CD4-positive, alpha-beta memory T cell (primary cell): ENCODE results near the gene HOTAIR. TPM values are rescaled to one million over a fixed set of nuclear protein-coding genes. Genes with fewer than 3 reads are reported as not detected.

Source experiments
- CTCF ChIA-PET: fragments of 350-600 bp; sonication (Branson Sonifier 250); formaldehyde crosslinking; loops from one replicate; lab custom pipeline; 2021; ENCODE audit warnings: inconsistent platforms; ENCODE audit not compliant: partially characterized antibody; lab: Charles Lee
- POLR2A ChIA-PET: fragments of 350-600 bp; sonication (Branson Sonifier 250); formaldehyde crosslinking; loops from one replicate; lab custom pipeline; 2021; ENCODE audit not compliant: partially characterized antibody; lab: Charles Lee
- DNase-seq, 5 donors: peaks; one replicate each; pipeline versions ENCODE4 v3.0.0 to v3.0.0-alpha.2; 2020 to 2022; ENCODE audit warnings: mixed read lengths in 1 of 5
- H3K27ac ChIP-seq: one replicate; pipeline ENCODE4 v1.7.0; 2013; ENCODE audit warnings: low read depth, low read length
- H3K27me3 ChIP-seq: 2 replicates; pipeline ENCODE4 v1.7.0; 2013; ENCODE audit warnings: mild to moderate bottlenecking, low read length, moderate library complexity; ENCODE audit not compliant: insufficient read depth
- H3K36me3 ChIP-seq: 2 replicates; pipeline ENCODE4 v1.7.0; 2013; ENCODE audit warnings: mild to moderate bottlenecking, low read length, moderate library complexity; ENCODE audit not compliant: insufficient read depth
- H3K4me1 ChIP-seq: 2 replicates; pipeline ENCODE4 v1.7.0; 2013; ENCODE audit warnings: mild to moderate bottlenecking, low read length, moderate library complexity; ENCODE audit not compliant: insufficient read depth
- H3K4me3 ChIP-seq, 2 donors: one replicate each; pipeline ENCODE4 v1.7.0; 2013; ENCODE audit warnings: low read length in 2 of 2, mild to moderate bottlenecking in 1 of 2
- H3K9me3 ChIP-seq, 2 donors: one replicate each; pipeline ENCODE4 v1.7.0; 2013; ENCODE audit warnings: low read length in 2 of 2, control low read depth in 1 of 2; ENCODE audit not compliant: control insufficient read depth in 1 of 2
- H3K27ac Mint-ChIP-seq, 7 donors: one replicate each; pipeline ENCODE4 v1.8.0; 2020 to 2021; ENCODE audit warnings: mixed read lengths in 7 of 7, mild to moderate bottlenecking in 6 of 7, inconsistent platforms in 3 of 7, moderate library complexity in 3 of 7
- H3K27me3 Mint-ChIP-seq, 2 donors: one replicate each; pipeline ENCODE4 v1.8.0; 2020 to 2021; ENCODE audit warnings: mixed read lengths in 2 of 2
- H3K36me3 Mint-ChIP-seq, 2 donors: one replicate each; pipeline ENCODE4 v1.8.0; 2020 to 2021; ENCODE audit warnings: mixed read lengths in 2 of 2, inconsistent platforms in 1 of 2, mild to moderate bottlenecking in 1 of 2
- H3K4me1 Mint-ChIP-seq, 4 donors: one replicate each; pipeline ENCODE4 v1.8.0; 2020 to 2021; ENCODE audit warnings: mixed read lengths in 4 of 4, mild to moderate bottlenecking in 1 of 4
- H3K4me3 Mint-ChIP-seq, 8 donors: one replicate each; pipeline ENCODE4 v1.8.0; 2020 to 2021; ENCODE audit warnings: mixed read lengths in 8 of 8, mild to moderate bottlenecking in 7 of 8, moderate library complexity in 6 of 8, inconsistent platforms in 3 of 8
- H3K9me3 Mint-ChIP-seq, 8 donors: one replicate each; pipeline ENCODE4 v1.8.0; 2020 to 2021; ENCODE audit warnings: mixed read lengths in 8 of 8, mild to moderate bottlenecking in 5 of 8, inconsistent platforms in 3 of 8, moderate library complexity in 1 of 8
- intact Hi-C: fragments of 100-400 bp; cut with micrococcal nuclease; formaldehyde crosslinking; loops from one replicate; pipeline ENCODE4 v1.15.1; 2023
- polyA plus RNA-seq, 2 donors: library from polyadenylated mRNA; unstranded; fragments of 300-500 nt; fragmentation: Illumina TruSeq; gene quantifications; one replicate each; pipeline ENCODE4 v1.2.3, GENCODE V29; 2021
- total RNA-seq, 2 experiments: library from RNA; stranded (reverse); gene quantifications; one replicate each; pipeline ENCODE4 v1.2.3, GENCODE V29; 2021

HOTAIR gene
- total and polyA plus RNA-seq, 4 experiments from 2014 or later: not detected

DNA sequence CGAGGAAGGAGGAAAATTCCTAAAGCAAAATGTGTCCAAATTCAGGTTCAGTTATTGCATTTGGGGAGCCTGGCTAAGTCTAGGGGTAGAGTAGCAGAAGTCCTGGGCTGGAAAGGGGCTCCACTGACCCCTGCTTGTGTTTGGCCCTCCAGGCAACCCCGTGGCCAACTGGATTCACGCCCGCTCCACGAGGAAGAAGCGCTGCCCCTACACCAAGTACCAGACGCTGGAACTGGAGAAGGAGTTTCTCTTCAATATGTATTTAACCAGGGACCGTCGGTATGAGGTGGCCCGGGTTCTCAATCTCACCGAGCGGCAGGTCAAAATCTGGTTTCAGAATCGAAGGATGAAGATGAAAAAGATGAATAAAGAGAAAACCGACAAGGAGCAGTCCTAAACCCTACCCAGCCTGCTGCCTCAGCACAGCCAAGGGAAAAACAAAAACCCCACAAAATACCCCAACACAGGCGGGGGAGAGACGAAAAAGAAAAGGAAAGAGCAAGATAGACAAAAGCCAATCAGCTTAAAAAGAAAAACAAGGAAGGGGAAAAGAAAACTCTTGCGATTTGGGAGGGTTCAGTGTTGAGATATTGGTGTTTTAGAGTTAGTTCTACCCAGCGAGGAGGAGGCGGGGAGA is 27.6 kb upstream of the HOTAIR start:
- no peak overlapping the region for H3K4me3 Mint-ChIP-seq
- H3K27ac Mint-ChIP-seq: peak overlapping the region in 2 of 7 donors; percentile 36 to 60
- POLR2A ChIA-PET: no interaction called here

DNA sequence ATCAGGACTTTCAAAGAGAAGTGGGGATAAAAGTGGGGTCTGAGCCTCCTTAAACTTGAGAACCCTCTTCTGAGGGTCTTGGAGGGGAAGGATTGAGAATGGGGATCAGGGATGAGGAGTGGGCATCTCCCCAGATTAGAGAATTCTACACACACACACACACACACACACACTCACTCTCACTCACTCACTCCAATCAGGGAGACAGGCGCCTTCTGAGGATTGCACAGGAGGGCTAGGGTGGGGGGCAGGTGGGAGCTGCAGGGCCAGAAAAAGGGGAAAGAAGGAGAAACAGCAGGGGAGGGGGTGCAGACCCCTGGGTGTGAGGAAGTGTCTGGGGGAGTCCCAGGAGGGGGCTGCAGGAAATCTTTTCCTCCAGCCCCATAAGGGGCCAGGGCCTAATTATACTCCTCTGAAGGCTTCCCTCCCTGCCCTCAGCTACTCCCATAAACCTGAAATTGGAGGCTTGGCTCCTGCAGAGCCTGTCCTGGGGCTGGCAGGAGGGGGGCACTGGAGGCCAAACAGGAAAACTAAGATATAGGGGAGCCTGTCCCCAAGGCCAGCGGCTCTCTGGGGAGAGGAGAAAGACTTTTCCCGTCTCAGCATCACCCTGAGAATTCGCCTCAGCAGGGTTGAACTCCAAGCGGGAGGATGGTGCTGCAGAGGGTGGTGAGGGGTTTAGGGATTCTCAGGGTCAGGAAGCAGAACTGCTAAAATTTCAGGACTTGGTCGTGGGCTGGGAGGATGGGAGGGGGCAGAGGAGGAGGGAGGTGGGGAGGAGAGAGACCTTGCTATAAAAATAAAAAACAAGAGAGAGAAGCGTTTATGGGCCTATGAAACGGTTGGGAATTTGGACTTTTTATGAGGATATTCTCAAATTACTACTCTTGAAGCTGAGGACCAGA is 26.8 kb upstream of the HOTAIR start:
- Histone ChIP-seq H3K9me3 (no peaks in the 10 kb centered on the region), H3K36me3 (no peaks in the 10 kb centered on the region), H3K27ac (no peak overlapping the region), H3K27me3 (peaks cover 87% of the 10 kb centered on the region), H3K4me3 (no peak overlapping the region), H3K4me1 (peaks cover 24% of the 10 kb centered on the region)
- Mint-ChIP-seq H3K4me3 (peak overlapping the region in 2 of 8 donors; percentile 13 to 30), H3K27me3 (peaks cover 70 to 83% of the 10 kb centered on the region in 2 donors), H3K4me1 (peaks cover 8 to 50% (median 21%) of the 10 kb centered on the region in 4 donors), H3K9me3 (peaks cover 0 to 8% (median 0%) of the 10 kb centered on the region in 8 donors), H3K27ac (peak overlapping the region in 1 of 7 donors; percentile 60), H3K36me3 (no peaks in the 10 kb centered on the region)
- intact Hi-C loops: no loop called here
- no peak for DNase-seq
- ChIA-PET POLR2A (interaction anchor here (1.3 to 2.0 kb wide), 2 partner anchors 8 to 27 kb away, joined by 3 to 6 read pairs; partner anchors contain the start of gene HOXC6), CTCF (interaction anchor here (1.0 to 5.3 kb wide), 6 partner anchors 10 to 217 kb away, joined by 3 to 26 read pairs (median 5); partner anchors contain the start of gene HOXC5)

More for the DNA sequence above, 27.6 kb upstream of the HOTAIR start:
- H3K4me1 ChIP-seq: peaks cover 21% of the 10 kb centered on the region
- H3K4me3 ChIP-seq: no peak overlapping the region
- CTCF ChIA-PET: interaction anchor here (1.0 to 6.9 kb wide), 6 partner anchors 11 to 216 kb away, joined by 3 to 109 read pairs (median 5); partner anchors contain the start of genes HOXC5 and SMUG1
- H3K27me3 Mint-ChIP-seq: peaks cover 74 to 86% of the 10 kb centered on the region in 2 donors
- H3K4me1 Mint-ChIP-seq: peaks cover 8 to 47% (median 24%) of the 10 kb centered on the region in 4 donors
- no peaks in the 10 kb centered on the region for H3K36me3 Mint-ChIP-seq
- H3K9me3 Mint-ChIP-seq: peaks cover 0 to 8% (median 0%) of the 10 kb centered on the region in 8 donors
- no peak overlapping the region for H3K27ac ChIP-seq
- peaks cover 87% of the 10 kb centered on the region for H3K27me3 ChIP-seq
- H3K36me3 ChIP-seq: no peaks in the 10 kb centered on the region
- intact Hi-C loops: no loop called here
- DNase-seq: no peak
- H3K9me3 ChIP-seq: no peaks in the 10 kb centered on the region

DNA sequence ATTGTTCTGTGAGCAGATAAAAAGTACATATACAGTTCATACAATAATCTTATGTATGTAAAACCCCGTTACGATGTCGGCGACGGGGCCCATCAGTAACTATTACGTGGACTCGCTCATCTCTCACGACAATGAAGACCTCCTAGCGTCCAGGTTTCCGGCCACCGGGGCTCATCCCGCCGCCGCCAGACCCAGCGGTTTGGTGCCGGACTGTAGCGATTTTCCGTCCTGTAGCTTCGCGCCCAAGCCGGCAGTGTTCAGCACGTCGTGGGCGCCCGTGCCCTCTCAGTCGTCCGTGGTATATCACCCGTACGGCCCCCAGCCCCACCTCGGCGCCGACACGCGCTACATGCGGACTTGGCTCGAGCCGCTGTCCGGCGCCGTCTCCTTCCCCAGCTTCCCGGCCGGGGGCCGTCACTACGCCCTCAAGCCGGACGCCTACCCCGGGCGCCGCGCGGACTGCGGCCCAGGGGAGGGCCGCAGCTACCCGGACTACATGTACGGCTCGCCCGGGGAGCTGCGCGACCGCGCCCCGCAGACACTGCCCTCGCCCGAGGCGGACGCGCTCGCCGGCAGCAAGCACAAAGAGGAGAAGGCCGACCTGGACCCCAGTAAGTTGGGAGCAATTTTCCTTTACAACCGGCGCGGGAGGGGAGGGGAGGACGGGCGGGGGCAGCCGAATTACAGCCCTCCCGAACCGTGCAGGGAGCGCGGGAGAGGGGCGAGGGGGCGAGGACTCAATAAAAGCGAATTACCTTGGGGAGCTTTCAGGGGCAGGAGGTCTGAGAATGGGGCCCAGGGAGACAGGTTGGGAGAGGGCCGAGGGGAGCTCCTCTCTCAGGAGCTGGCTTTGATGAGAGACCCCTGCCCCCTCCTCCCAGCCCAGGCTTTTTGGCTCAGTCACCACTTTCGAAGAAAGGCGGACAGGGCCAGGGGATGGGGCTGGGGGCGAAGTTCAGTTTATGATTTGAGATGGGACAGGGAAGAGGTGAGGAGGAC is 25.7 kb upstream of the HOTAIR start, which contains the start of gene HOXC9:
Gene HOXC9 (plus strand): TSS at position 46 of the 999 bp plus-strand sequence. CDS start 28 bp downstream, at position 74.
- Mint-ChIP-seq H3K27me3 (peaks cover 66 to 81% of the 10 kb centered on the region in 2 donors), H3K9me3 (peaks cover 0 to 6% (median 0%) of the 10 kb centered on the region in 8 donors), H3K36me3 (no peaks in the 10 kb centered on the region), H3K4me3 (peak within 1 kb of the TSS in 7 of 8 donors; percentile 28 to 70 (median 55)), H3K27ac (peak within 1 kb of the TSS in 3 of 7 donors; percentile 41 to 78 (median 51)), H3K4me1 (peaks cover 1 to 50% (median 17%) of the 10 kb centered on the region in 4 donors)
- Histone ChIP-seq H3K27me3 (peaks cover 91% of the 10 kb centered on the region), H3K4me1 (peaks cover 29% of the 10 kb centered on the region), H3K4me3 (no peak within 1 kb of the TSS), H3K27ac (no peak within 1 kb of the TSS), H3K36me3 (no peaks in the 10 kb centered on the region), H3K9me3 (no peaks in the 10 kb centered on the region)
- ChIA-PET CTCF (interaction anchor here (0.6 to 5.3 kb wide), 6 partner anchors 9 to 215 kb away, joined by 3 to 26 read pairs (median 6); no protein-coding TSS in a partner anchor), POLR2A (interaction anchor here (1.2 to 2.0 kb wide), 6 partner anchors 9 to 498 kb away, joined by 3 to 6 read pairs (median 3); partner anchors contain the start of gene HOXC6)
- intact Hi-C loops: no loop called here
- DNase-seq: no peak

DNA sequence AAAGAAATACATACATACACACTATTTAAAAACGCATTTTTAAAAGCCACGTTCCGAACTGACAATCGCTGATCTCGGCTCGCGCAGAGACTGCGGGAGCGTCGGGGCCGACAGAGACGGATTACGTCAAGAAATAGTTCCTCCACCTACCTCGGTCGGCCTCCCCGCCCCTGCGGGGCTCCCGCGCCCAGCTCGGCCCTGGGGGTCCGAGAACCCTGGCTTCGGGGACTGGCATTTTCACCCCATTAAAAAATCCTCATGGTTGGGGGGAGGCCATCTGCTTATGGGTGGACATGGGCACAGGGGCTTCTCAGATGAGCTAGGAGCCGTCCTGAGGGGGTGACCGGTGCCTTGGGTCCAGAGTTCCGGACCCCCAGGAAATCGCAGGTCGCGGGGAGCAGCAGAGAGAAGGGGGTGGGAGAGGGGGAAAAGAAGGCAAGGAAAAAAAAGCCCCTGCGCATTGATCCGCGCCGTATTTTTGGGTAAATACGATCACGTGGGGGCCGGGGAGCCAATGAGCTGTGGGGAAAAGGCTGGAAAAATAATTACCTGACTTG is 24.9 kb upstream of the HOTAIR start:
- Histone ChIP-seq H3K27ac (no peak overlapping the region), H3K4me3 (no peak overlapping the region), H3K9me3 (no peaks in the 10 kb centered on the region), H3K27me3 (peaks cover 91% of the 10 kb centered on the region), H3K36me3 (no peaks in the 10 kb centered on the region), H3K4me1 (peaks cover 36% of the 10 kb centered on the region)
- intact Hi-C loops: loop anchor here (10.0 kb wide), 1 partner anchor 355 kb away; no protein-coding TSS in a partner anchor
- Mint-ChIP-seq H3K27ac (peak overlapping the region in 2 of 7 donors; percentile 51 to 78), H3K36me3 (no peaks in the 10 kb centered on the region), H3K4me3 (peak overlapping the region in 6 of 8 donors; percentile 28 to 70 (median 56)), H3K9me3 (peaks cover 0 to 6% (median 0%) of the 10 kb centered on the region in 8 donors), H3K27me3 (peaks cover 67 to 82% of the 10 kb centered on the region in 2 donors), H3K4me1 (peaks cover 7 to 54% (median 22%) of the 10 kb centered on the region in 4 donors)
- POLR2A ChIA-PET: interaction anchor here (0.6 to 2.0 kb wide), 8 partner anchors 10 to 499 kb away, joined by 3 to 6 read pairs (median 3); partner anchors contain the start of gene HOXC6
- no peak for DNase-seq
- CTCF ChIA-PET: interaction anchor here (1.3 to 5.3 kb wide), 4 partner anchors 26 to 207 kb away, joined by 3 to 26 read pairs (median 8); no protein-coding TSS in a partner anchor

DNA sequence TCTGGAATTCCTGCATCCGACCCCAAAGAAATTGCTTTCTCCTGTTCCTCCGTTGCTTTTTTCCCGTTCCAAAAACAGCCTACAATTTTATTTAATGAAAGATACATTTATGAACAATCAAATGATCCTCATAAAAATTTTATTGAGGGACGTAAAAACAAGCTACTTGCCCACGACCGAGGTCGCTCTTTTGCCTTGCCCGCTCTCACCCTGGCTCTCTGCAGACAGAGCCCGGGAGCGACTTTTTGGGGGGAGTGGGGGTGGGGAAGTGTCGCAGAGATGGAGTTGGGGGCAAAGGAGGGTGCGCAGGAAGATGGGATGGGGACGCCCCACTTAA is 24.1 kb upstream of the HOTAIR start:
- Mint-ChIP-seq H3K27ac (peak overlapping the region in 2 of 7 donors; percentile 29 to 78), H3K9me3 (peaks cover 0 to 10% (median under 1%) of the 10 kb centered on the region in 8 donors), H3K27me3 (peaks cover 69 to 82% of the 10 kb centered on the region in 2 donors), H3K36me3 (no peaks in the 10 kb centered on the region), H3K4me1 (peaks cover 10 to 59% (median 28%) of the 10 kb centered on the region in 4 donors), H3K4me3 (peak overlapping the region in 3 of 8 donors; percentile 1 to 47 (median 22))
- Histone ChIP-seq H3K9me3 (no peaks in the 10 kb centered on the region), H3K27me3 (peaks cover 90% of the 10 kb centered on the region), H3K27ac (no peak overlapping the region), H3K4me1 (peaks cover 42% of the 10 kb centered on the region), H3K36me3 (no peaks in the 10 kb centered on the region), H3K4me3 (no peak overlapping the region)
- POLR2A ChIA-PET: interaction anchor here (1.5 kb wide), 2 partner anchors 19 to 21 kb away, joined by 3 to 5 read pairs; no protein-coding TSS in a partner anchor
- CTCF ChIA-PET: interaction anchor here (5.3 kb wide), 1 partner anchor 208 kb away, joined by 26 read pairs; no protein-coding TSS in a partner anchor
- DNase-seq: no peak
- intact Hi-C loops: loop anchor here (10.0 kb wide), 1 partner anchor 356 kb away; no protein-coding TSS in a partner anchor
